AG04450 (cell line): ENCODE results near the gene WDR93. TPM values are rescaled to one million over a fixed set of nuclear protein-coding genes. Genes with fewer than 3 reads are reported as not detected.
"Not testable (repeated sequence)": the region's sequence is repeated elsewhere in the genome, so short reads cannot be mapped to it uniquely, and the experiment has no call there.

ENCODE experiments used
- CTCF ChIA-PET: fragments of 300-600, 350-600 bp; formaldehyde crosslinking; extraction: SDS; loops from one replicate; lab custom pipeline; 2022; ENCODE audit warnings: antibody characterized with exemption, inconsistent platforms; lab: Charles Lee
- POLR2A ChIA-PET: fragments of 350-600 bp; formaldehyde crosslinking; extraction: SDS; loops from one replicate; lab custom pipeline; 2021; ENCODE audit warnings: antibody characterized with exemption, inconsistent platforms; lab: Yijun Ruan, JAX
- DNase-seq: peaks from one replicate; pipeline ENCODE4 v3.0.0-alpha.2; 2011; ENCODE audit warnings: low read depth, low spot score
- H3K27ac ChIP-seq: one replicate; pipeline ENCODE4 v1.5.1; 2012; ENCODE audit warnings: low read depth, low read length, control low read depth
- H3K27me3 ChIP-seq: one replicate; pipeline ENCODE4 v1.6.0; 2012; ENCODE audit warnings: low read length; ENCODE audit not compliant: control insufficient read depth, insufficient read depth
- H3K4me3 ChIP-seq: 2 replicates; pipeline ENCODE4 v1.5.1; 2011; ENCODE audit warnings: mild to moderate bottlenecking, low read depth, low read length, control low read depth
- H3K9me3 ChIP-seq: 2 replicates; pipeline ENCODE4 v1.5.1; 2012; ENCODE audit warnings: low read length; ENCODE audit not compliant: control insufficient read depth, insufficient read depth
- polyA plus RNA-seq: library from polyadenylated mRNA; depleted of rRNA; stranded (reverse); fragments of >200 nt; gene quantifications from 2 replicates; pipeline ENCODE4 v1.2.3, GENCODE V29; 2011
- TF ChIP-seq, protein P1 (sequence below): IDR thresholded peaks from 2 replicates; pipeline ENCODE4 v1.5.1; 2011; ENCODE audit warnings: low read depth, low read length, control low read depth, inconsistent platforms

WDR93 gene
- polyA plus RNA-seq, 1 experiment, result 0.05 TPM

DNA sequence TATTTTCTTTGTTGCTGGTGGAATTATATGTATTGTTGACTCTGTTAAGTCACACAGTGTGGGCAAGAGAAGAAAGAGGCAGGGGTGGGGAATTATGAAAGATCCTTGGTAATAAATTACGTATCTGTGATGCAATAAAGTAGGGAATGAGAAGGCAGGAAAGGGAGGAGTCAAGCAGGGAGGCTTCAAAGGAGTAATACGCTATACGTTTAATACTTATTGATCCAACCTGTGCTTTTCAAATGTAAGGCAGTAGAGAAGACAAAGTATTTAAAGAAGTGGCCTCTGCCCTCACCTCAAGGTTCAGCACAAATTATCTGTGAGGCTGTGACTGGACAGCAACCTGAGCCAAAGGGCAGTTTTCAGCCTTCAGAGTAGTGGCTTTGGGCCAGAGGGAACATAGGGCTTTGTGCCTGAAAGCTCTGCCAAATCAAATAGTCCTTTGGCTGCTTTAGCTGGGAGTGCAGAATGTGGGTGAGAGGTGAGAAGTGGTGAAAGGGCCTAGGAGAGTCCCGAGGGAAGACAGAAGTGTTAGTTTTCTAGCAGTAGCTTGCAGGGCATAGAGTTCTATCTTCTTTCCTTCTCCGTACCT lies 10.2 kb upstream of the WDR93 start:
- POLR2A ChIA-PET, result no interaction called here
- TF ChIP-seq, protein P1, sequence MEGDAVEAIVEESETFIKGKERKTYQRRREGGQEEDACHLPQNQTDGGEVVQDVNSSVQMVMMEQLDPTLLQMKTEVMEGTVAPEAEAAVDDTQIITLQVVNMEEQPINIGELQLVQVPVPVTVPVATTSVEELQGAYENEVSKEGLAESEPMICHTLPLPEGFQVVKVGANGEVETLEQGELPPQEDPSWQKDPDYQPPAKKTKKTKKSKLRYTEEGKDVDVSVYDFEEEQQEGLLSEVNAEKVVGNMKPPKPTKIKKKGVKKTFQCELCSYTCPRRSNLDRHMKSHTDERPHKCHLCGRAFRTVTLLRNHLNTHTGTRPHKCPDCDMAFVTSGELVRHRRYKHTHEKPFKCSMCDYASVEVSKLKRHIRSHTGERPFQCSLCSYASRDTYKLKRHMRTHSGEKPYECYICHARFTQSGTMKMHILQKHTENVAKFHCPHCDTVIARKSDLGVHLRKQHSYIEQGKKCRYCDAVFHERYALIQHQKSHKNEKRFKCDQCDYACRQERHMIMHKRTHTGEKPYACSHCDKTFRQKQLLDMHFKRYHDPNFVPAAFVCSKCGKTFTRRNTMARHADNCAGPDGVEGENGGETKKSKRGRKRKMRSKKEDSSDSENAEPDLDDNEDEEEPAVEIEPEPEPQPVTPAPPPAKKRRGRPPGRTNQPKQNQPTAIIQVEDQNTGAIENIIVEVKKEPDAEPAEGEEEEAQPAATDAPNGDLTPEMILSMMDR, result no peak

DNA sequence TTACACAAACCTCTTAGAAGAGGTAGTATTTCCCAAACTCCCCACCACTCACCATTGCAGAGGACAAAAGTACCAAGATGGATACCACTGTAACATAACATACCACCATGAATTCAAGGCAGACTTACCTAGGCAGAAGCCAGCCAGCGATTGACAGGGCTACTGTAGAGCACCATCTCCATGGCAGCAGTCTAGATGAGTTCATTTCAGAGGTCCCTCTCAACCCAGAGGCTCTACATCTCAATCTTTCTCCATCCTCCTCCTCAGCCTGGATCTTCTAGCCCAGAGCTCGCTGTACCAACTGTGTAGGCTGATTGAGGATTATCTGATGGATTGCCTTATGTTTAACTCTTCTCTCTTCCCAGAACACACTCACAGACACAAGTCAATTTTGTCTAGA lies 9.5 kb upstream of the WDR93 start:
- POLR2A ChIA-PET, result interaction anchor here (0.5 kb wide), 1 partner anchor 49 kb away, joined by 13 read pairs; no protein-coding TSS in a partner anchor
- DNase-seq, result no peak
- H3K4me3 ChIP-seq, result no peak overlapping the region
- TF ChIP-seq, protein P1, result no peak
- CTCF ChIA-PET, result no interaction called here
- no peaks in the 10 kb centered on the region for H3K9me3 ChIP-seq
- H3K27me3 ChIP-seq, result no peaks in the 10 kb centered on the region
- no peak overlapping the region for H3K27ac ChIP-seq

More for the DNA sequence above, 10.2 kb upstream of the WDR93 start:
- no peak for DNase-seq
- Histone ChIP-seq H3K9me3 (no peaks in the 10 kb centered on the region), H3K27me3 (no peaks in the 10 kb centered on the region), H3K4me3 (no peak overlapping the region), H3K27ac (no peak overlapping the region)
- CTCF ChIA-PET, result no interaction called here

DNA sequence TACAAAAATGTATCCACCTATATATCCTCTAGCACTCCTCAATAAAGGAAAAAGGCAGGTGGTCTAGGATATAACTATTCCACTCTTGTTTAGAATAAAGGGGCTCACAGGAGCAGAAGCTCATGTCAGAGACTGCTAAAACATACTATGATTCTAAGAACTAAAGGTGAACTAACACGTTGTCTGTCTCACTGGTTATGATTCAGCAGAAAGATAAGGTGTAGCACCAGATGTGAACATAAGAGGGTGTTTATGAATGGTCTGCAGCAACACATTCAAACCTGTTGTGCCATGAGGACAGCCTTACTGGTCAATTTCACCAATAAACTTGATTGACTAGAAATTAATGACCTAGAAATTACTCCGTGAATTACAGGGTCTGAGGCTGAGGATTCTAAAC lies 4.6 kb upstream of the WDR93 start:
- POLR2A ChIA-PET, result no interaction called here
- H3K27ac ChIP-seq, result no peak overlapping the region
- no peak for DNase-seq
- no peak overlapping the region for H3K4me3 ChIP-seq
- no peaks in the 10 kb centered on the region for H3K27me3 ChIP-seq
- TF ChIP-seq, protein P1, result no peak
- CTCF ChIA-PET, result no interaction called here
- H3K9me3 ChIP-seq, result peaks cover 4% of the 10 kb centered on the region; the same call in 1 of the 2 replicates

DNA sequence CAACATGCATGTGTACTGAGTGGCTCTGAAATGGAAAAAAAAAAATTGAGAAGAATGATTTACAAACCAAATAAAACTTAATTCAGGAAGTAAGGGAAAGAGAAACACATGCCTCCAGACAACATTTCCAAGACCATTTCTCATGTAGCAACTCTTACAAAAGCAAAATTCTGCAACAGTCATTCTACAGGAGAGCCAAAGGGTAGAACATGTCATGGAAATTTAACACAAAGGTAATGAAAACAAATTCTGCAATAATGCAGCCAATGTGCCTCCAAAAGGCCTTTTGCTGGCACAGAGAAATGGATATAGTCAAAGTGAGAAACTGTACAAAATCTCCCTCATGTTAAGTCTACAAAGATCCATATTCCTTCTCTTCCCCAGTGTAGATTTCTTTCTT lies 4.1 kb upstream of the WDR93 start:
- ChIA-PET POLR2A (no interaction called here), CTCF (no interaction called here)
- Histone ChIP-seq H3K27me3 (no peaks in the 10 kb centered on the region), H3K9me3 (peaks cover 4% of the 10 kb centered on the region; the same call in 1 of the 2 replicates), H3K27ac (no peak overlapping the region), H3K4me3 (no peak overlapping the region)
- DNase-seq, result no peak
- TF ChIP-seq, protein P1, result no peak

DNA sequence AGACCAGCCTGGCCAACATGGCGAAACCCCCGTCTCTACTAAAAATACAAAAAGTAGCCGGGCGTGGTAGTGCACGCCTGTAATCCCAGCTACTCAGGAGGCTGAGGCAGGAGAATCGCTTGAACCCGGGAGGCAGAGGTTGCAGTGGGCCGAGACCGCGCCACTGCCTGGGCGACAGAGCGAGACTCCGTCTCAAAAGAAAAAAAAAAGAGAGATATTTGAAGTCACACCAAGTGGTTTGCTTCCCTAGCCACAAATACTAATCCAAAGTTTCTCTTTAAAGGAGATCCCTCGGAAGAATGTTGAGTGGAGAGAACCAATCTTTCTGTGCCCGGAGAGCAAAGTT lies 708 bp upstream of the WDR93 start:
- H3K9me3 ChIP-seq, H3K27me3 ChIP-seq, DNase-seq, H3K27ac ChIP-seq, POLR2A ChIA-PET: not testable (repeated sequence)
- CTCF ChIA-PET, result interaction anchor here (0.5 kb wide), 1 partner anchor 347 kb away, joined by 3 read pairs; no protein-coding TSS in a partner anchor
- H3K4me3 ChIP-seq, result peak overlapping the region; percentile 94
